KMS-11 (cell line): ENCODE measurements around the gene ZNF639.
A peak's percentile ranks its signal among the peaks of the same experiment; 100 is the strongest.

ENCODE experiments used
- H2AFZ ChIP-seq: fragments of 200-600 bp; sonication (generic); 2 replicates; pipeline ENCODE4 v1.6.1; 2016; ENCODE audit warnings: antibody characterized with exemption, mixed run types, low read depth
- H3K27ac ChIP-seq: fragments of 200-600 bp; sonication (generic); 2 replicates; pipeline ENCODE4 v1.6.1; 2016; ENCODE audit warnings: mild to moderate bottlenecking, mixed run types
- H3K27me3 ChIP-seq: fragments of 200-600 bp; sonication (generic); 2 replicates; pipeline ENCODE4 v1.6.1; 2017; ENCODE audit warnings: mild to moderate bottlenecking, low read depth, mixed run types, moderate library complexity; ENCODE audit not compliant: insufficient read depth
- H3K36me3 ChIP-seq: fragments of 200-600 bp; sonication (generic); 2 replicates; pipeline ENCODE4 v1.6.1; 2017; ENCODE audit warnings: mild to moderate bottlenecking, mixed run types; ENCODE audit not compliant: insufficient read depth
- H3K4me1 ChIP-seq: fragments of 200-600 bp; sonication (generic); 2 replicates; pipeline ENCODE4 v1.6.1; 2016; ENCODE audit warnings: mild to moderate bottlenecking, low read depth, mixed run types; ENCODE audit not compliant: poor library complexity, severe bottlenecking
- H3K4me2 ChIP-seq: fragments of 200-600 bp; sonication (generic); 2 replicates; pipeline ENCODE4 v1.7.0; 2016; ENCODE audit warnings: mild to moderate bottlenecking, mixed run types
- H3K4me3 ChIP-seq: fragments of 200-600 bp; sonication (generic); IDR thresholded peaks from 2 replicates; pipeline ENCODE4 v1.6.1; 2017; ENCODE audit warnings: low read depth, low read length, mixed read lengths; ENCODE audit not compliant: insufficient read depth
- H3K79me2 ChIP-seq: fragments of 200-600 bp; sonication (generic); 2 replicates; pipeline ENCODE4 v1.6.1; 2016; ENCODE audit warnings: low read depth, mixed run types; ENCODE audit not compliant: insufficient read depth
- H3K9ac ChIP-seq: fragments of 200-600 bp; sonication (generic); 2 replicates; pipeline ENCODE4 v1.6.1; 2016; ENCODE audit warnings: mild to moderate bottlenecking, mixed run types
- H4K20me1 ChIP-seq: fragments of 200-600 bp; sonication (generic); 2 replicates; pipeline ENCODE4 v1.6.1; 2016; ENCODE audit warnings: mild to moderate bottlenecking, mixed run types; ENCODE audit not compliant: insufficient read depth
- CTCF ChIP-seq: fragments of 200-600 bp; sonication (generic); conservative IDR thresholded peaks from 2 replicates; pipeline ENCODE4 v1.6.1; 2017; ENCODE audit warnings: low read depth, mild to moderate bottlenecking, antibody characterized with exemption, low read length, moderate library complexity, mixed read lengths

ZNF639 gene

GRCh38 chr3:179332240-179332639 is 9.4 kb downstream of the ZNF639 start:
- H3K9ac ChIP-seq: no peak overlapping the region
- no peak for TF ChIP-seq CTCF
- H3K27ac ChIP-seq: no peak overlapping the region
- H3K36me3 ChIP-seq: peaks cover 16% of the 10 kb centered on the region; the same call in 1 of the 2 replicates
- no peak overlapping the region for H2AFZ ChIP-seq
- H3K27me3 ChIP-seq: no peaks in the 10 kb centered on the region
- peaks cover 13% of the 10 kb centered on the region for H3K79me2 ChIP-seq
- no peaks in the 10 kb centered on the region for H3K4me1 ChIP-seq
- H4K20me1 ChIP-seq: no peaks in the 10 kb centered on the region
- H3K4me2 ChIP-seq: no peak overlapping the region
- H3K4me3 ChIP-seq: no peak overlapping the region

- no peak overlapping the region for H3K9ac ChIP-seq
- H3K36me3 ChIP-seq: peaks cover 12% of the 10 kb centered on the region; the same call in 1 of the 2 replicates
- H3K79me2 ChIP-seq: peaks cover 5% of the 10 kb centered on the region
- no peak overlapping the region for H3K27ac ChIP-seq
- H3K27me3 ChIP-seq: no peaks in the 10 kb centered on the region
- H4K20me1 ChIP-seq: no peaks in the 10 kb centered on the region
- no peak overlapping the region for H3K4me2 ChIP-seq
- no peak overlapping the region for H3K4me3 ChIP-seq
- no peak overlapping the region for H2AFZ ChIP-seq
- H3K4me1 ChIP-seq: no peaks in the 10 kb centered on the region
- no peak for TF ChIP-seq CTCF
These were observed 10.3 kb downstream of the ZNF639 start for GRCh38 chr3:179333084-179333483.

- no peaks in the 10 kb centered on the region; the same call in 1 of the 2 replicates for H3K36me3 ChIP-seq
These were observed 13.6 kb downstream of the ZNF639 start for GRCh38 chr3:179336345-179336929.

GRCh38 chr3:179347345-179348194 is 24.7 kb downstream of the ZNF639 start, which contains the start of gene MFN1:
MFN1 (plus strand) TSS chr3:179347709; CDS start chr3:179348852, 1,143 bp downstream.
- Histone ChIP-seq H3K4me1 (peaks cover 9% of the 10 kb centered on the region), H3K4me3 (peak within 1 kb of the TSS; percentile 90), H3K27ac (no peak within 1 kb of the TSS), H3K9ac (peak within 1 kb of the TSS; percentile 56; the same call in 1 of the 2 replicates), H3K36me3 (peaks cover 3% of the 10 kb centered on the region; the same call in 1 of the 2 replicates), H2AFZ (peak within 1 kb of the TSS; percentile 92), H3K27me3 (no peaks in the 10 kb centered on the region), H3K79me2 (no peaks in the 10 kb centered on the region; the same call in 1 of the 2 replicates), H4K20me1 (no peaks in the 10 kb centered on the region), H3K4me2 (peak within 1 kb of the TSS; percentile 66)
- TF ChIP-seq CTCF: no peak

More at GRCh38 chr3:179336345-179336929, 13.6 kb downstream of the ZNF639 start:
- no peak overlapping the region for H3K4me3 ChIP-seq
- no peak overlapping the region for H2AFZ ChIP-seq
- H3K27ac ChIP-seq: no peak overlapping the region
- H3K4me1 ChIP-seq: no peaks in the 10 kb centered on the region
- no peaks in the 10 kb centered on the region for H4K20me1 ChIP-seq
- H3K9ac ChIP-seq: no peak overlapping the region
- H3K79me2 ChIP-seq: no peaks in the 10 kb centered on the region
- H3K27me3 ChIP-seq: no peaks in the 10 kb centered on the region
- no peak for TF ChIP-seq CTCF
- no peak overlapping the region for H3K4me2 ChIP-seq
